ENCODE measurements around the gene UNC5B.

Gene UNC5B

GRCh38 chr10:71254834-71255549 lies 42.6 kb downstream of the UNC5B start:
- DNase-seq (ENCODE audit: low spot score): no peak

GRCh38 chr10:71255550-71255807 lies 43.1 kb downstream of the UNC5B start:
- no peak for DNase-seq (ENCODE audit: low spot score)

- no peak for DNase-seq (ENCODE audit: low spot score)
Measured at GRCh38 chr10:71255808-71256660, 43.7 kb downstream of the UNC5B start.

- DNase-seq (ENCODE audit: low spot score): no peak
Measured at GRCh38 chr10:71256661-71257318, 44.4 kb downstream of the UNC5B start.

- no peak for DNase-seq (ENCODE audit: low spot score)
Measured at GRCh38 chr10:71257319-71257997, 45.1 kb downstream of the UNC5B start.

GRCh38 chr10:71258046-71258445 lies 45.7 kb downstream of the UNC5B start:
- no peak for DNase-seq (ENCODE audit: low spot score)

GRCh38 chr10:71258446-71259145 lies 46.2 kb downstream of the UNC5B start:
- DNase-seq (ENCODE audit: low spot score): no peak

GRCh38 chr10:71259282-71259681 lies 46.9 kb downstream of the UNC5B start:
- no peak for DNase-seq (ENCODE audit: low spot score)

GRCh38 chr10:71259815-71260501 lies 47.6 kb downstream of the UNC5B start:
- no peak for DNase-seq (ENCODE audit: low spot score)

GRCh38 chr10:71260622-71261325 lies 48.4 kb downstream of the UNC5B start:
- no peak for DNase-seq (ENCODE audit: low spot score)

GRCh38 chr10:71262027-71262426 lies 49.7 kb downstream of the UNC5B start:
- no peak for DNase-seq (ENCODE audit: low spot score)

GRCh38 chr10:71262817-71263216 lies 50.4 kb downstream of the UNC5B start:
- no peak for DNase-seq (ENCODE audit: low spot score)

GRCh38 chr10:71263376-71263775 lies 51.0 kb downstream of the UNC5B start:
- no peak for DNase-seq (ENCODE audit: low spot score)

- no peak for DNase-seq (ENCODE audit: low spot score)
Measured at GRCh38 chr10:71264345-71265200, 52.2 kb downstream of the UNC5B start.

- DNase-seq (ENCODE audit: low spot score): no peak
Measured at GRCh38 chr10:71265201-71265575, 52.8 kb downstream of the UNC5B start.

- no peak for DNase-seq (ENCODE audit: low spot score)
Measured at GRCh38 chr10:71265618-71266146, 53.3 kb downstream of the UNC5B start.

- no peak for DNase-seq (ENCODE audit: low spot score)
Measured at GRCh38 chr10:71266147-71266917, 54.0 kb downstream of the UNC5B start.

GRCh38 chr10:71266918-71267442 lies 54.6 kb downstream of the UNC5B start:
- DNase-seq (ENCODE audit: low spot score): no peak
